Trophoblast cell (in vitro differentiated cells and primary cell): ENCODE data around the gene CNR2.

Source experiments
- DNase-seq, 2 donors: peaks; one replicate each; pipeline ENCODE4 v3.0.0-alpha.2; 2016
- H2AFZ ChIP-seq: 2 replicates; pipeline ENCODE4 v1.6.1; 2013; ENCODE audit warnings: low read length, moderate library complexity, mild to moderate bottlenecking; ENCODE audit not compliant: insufficient read depth, poor library complexity
- H2AK5ac ChIP-seq: 2 replicates; pipeline ENCODE4 v1.6.1; 2013; ENCODE audit warnings: mild to moderate bottlenecking, low read length
- H2BK120ac ChIP-seq: 2 replicates; pipeline ENCODE4 v1.6.1; 2013; ENCODE audit warnings: low read length, mild to moderate bottlenecking, moderate library complexity; ENCODE audit not compliant: insufficient read depth, poor library complexity
- H2BK12ac ChIP-seq: 2 replicates; pipeline ENCODE4 v1.6.1; 2013; ENCODE audit warnings: mild to moderate bottlenecking, low read length, moderate library complexity
- H2BK5ac ChIP-seq: 2 replicates; pipeline ENCODE4 v1.6.1; 2013; ENCODE audit warnings: low read length, low read depth, moderate library complexity, mild to moderate bottlenecking; ENCODE audit not compliant: poor library complexity
- H3K14ac ChIP-seq: 2 replicates; pipeline ENCODE4 v1.6.1; 2013; ENCODE audit warnings: mild to moderate bottlenecking, low read length
- H3K18ac ChIP-seq: 2 replicates; pipeline ENCODE4 v1.6.1; 2013; ENCODE audit warnings: mild to moderate bottlenecking, low read length
- H3K23ac ChIP-seq: 2 replicates; pipeline ENCODE4 v1.6.1; 2013; ENCODE audit warnings: low read length
- H3K27ac ChIP-seq: 2 replicates; pipeline ENCODE4 v1.5.1; 2013; ENCODE audit warnings: low read depth, mild to moderate bottlenecking, inconsistent platforms, low read length, moderate library complexity
- H3K27me3 ChIP-seq: 2 replicates; pipeline ENCODE4 v1.6.1; 2013; ENCODE audit warnings: inconsistent platforms, mild to moderate bottlenecking, low read length, moderate library complexity; ENCODE audit not compliant: insufficient read depth
- H3K36me3 ChIP-seq, 2 experiments: 1 replicate in 1 of 2; 2 replicates in 1 of 2; pipeline ENCODE4 v1.6.1; 2013; ENCODE audit warnings: low read length in 2 of 2, mild to moderate bottlenecking in 2 of 2, moderate library complexity in 1 of 2; ENCODE audit not compliant: insufficient read depth in 2 of 2, control insufficient read depth in 1 of 2
- H3K4ac ChIP-seq: 2 replicates; pipeline ENCODE4 v1.6.1; 2013; ENCODE audit warnings: low read depth, mild to moderate bottlenecking, low read length, moderate library complexity
- H3K4me1 ChIP-seq, 2 experiments: 1 replicate in 1 of 2; 2 replicates in 1 of 2; pipeline ENCODE4 v1.6.1; 2013; ENCODE audit warnings: low read length in 2 of 2, mild to moderate bottlenecking in 2 of 2, moderate library complexity in 1 of 2; ENCODE audit not compliant: insufficient read depth in 2 of 2, control insufficient read depth in 1 of 2
- H3K4me2 ChIP-seq: 2 replicates; pipeline ENCODE4 v1.6.1; 2013; ENCODE audit warnings: inconsistent platforms, mild to moderate bottlenecking, low read length, moderate library complexity
- H3K4me3 ChIP-seq: 2 replicates; pipeline ENCODE4 v1.5.1; 2013; ENCODE audit warnings: mild to moderate bottlenecking, low read depth, low read length, inconsistent platforms
- H3K79me1 ChIP-seq: one replicate; pipeline ENCODE4 v1.6.1; 2013; ENCODE audit warnings: low read length
- H3K79me2 ChIP-seq: 2 replicates; pipeline ENCODE4 v1.6.1; 2013; ENCODE audit warnings: low read length, mild to moderate bottlenecking; ENCODE audit not compliant: control insufficient read depth, insufficient read depth, poor library complexity
- H3K9ac ChIP-seq: 2 replicates; pipeline ENCODE4 v1.6.1; 2013; ENCODE audit warnings: mild to moderate bottlenecking, low read length
- H3K9me3 ChIP-seq: 2 replicates; pipeline ENCODE4 v1.6.1; 2013; ENCODE audit warnings: low read depth, mild to moderate bottlenecking, control low read depth, inconsistent platforms, low read length; ENCODE audit not compliant: insufficient read depth
- H4K12ac ChIP-seq: 2 replicates; pipeline ENCODE4 v1.6.1; 2013; ENCODE audit warnings: low read depth, mild to moderate bottlenecking, low read length, moderate library complexity
- H4K8ac ChIP-seq: 2 replicates; pipeline ENCODE4 v1.6.1; 2013; ENCODE audit warnings: low read depth, mild to moderate bottlenecking, low read length, moderate library complexity
- H4K91ac ChIP-seq: one replicate; pipeline ENCODE4 v1.6.1; 2013; ENCODE audit warnings: low read depth, mild to moderate bottlenecking, low read length, moderate library complexity
- WGBS: extraction: QIAGEN DNeasy Blood & Tissue Kit; methylation state at CpG from one replicate; pipeline ENCODE4 v1.1.7; 2013; ENCODE audit warnings: missing lambda C conversion rate; ENCODE audit not compliant: insufficient read length, insufficient coverage; ENCODE audit errors: extremely low coverage; 5-methylcytosine and 5-hydroxymethylcytosine counted together

The CNR2 gene

DNA sequence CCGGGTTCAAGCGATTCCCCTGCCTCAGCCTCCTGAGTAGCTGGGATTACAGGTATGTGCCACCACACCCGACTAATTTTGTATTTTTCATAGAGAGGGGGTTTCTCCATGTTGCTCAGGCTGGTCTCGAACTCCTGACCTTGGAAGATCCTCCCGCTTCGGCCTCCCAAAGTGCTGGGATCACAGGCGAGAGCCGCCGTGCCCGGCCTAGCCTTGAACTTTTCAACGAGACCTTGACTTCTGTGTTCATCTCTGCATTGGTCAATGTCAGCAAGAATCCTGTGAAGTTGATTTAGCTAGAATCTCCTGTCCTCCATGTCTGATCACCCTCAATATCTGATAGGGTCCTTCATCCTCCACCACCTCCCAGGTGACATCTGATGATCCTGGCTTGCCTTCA is 11.4 kb upstream of the CNR2 start:
- WGBS = no CpG with 5 or more reads among the region's 11 CpGs

DNA sequence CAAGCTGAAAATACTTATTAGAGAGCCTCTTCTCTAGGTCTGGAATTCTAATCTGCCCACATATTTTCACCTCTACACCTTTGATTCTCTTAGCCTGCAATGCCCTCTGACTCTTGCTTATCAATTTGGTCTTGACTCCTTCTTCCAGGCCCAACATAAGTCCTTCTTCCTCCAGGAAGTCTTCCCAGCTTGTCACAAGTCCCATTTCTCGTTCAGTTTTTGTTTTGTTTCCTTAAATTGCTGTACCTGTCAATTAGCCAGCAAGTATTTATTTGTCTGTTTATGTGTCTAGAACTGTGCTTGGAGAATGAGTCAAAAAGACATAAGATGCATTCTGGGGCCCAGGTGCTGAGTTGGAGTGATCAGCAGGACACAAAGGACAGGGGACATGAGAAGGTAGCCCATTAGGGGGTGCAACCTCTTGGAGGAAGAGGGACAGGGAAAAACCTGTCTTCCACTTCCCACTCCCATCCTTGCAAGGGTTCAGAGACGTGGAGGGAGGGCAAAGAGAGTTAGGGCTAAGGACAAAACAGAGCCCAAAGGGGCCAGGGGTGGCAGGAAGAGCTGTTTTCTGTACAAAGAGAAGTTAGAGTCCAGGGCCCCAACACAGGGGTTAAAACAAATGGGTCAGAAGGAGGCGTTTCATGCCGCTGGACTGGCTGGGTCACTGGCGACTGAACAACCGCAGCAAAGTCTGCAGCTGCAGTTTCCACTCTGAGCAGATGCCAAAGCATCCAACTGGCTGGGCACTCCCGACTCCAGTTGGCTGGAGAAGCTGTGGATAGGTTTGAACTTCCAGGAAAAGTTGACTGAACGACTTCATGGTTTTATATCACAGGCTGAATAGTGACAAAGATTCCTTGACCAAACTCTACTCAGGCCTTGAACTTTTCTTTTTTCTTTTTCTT is 10.7 kb upstream of the CNR2 start:
- H3K79me2 ChIP-seq = no peaks in the 10 kb centered on the region
- H3K18ac ChIP-seq = no peak overlapping the region
- H3K4me2 ChIP-seq = no peak overlapping the region
- H4K12ac ChIP-seq = no peak overlapping the region
- H3K4ac ChIP-seq = no peak overlapping the region
- H4K8ac ChIP-seq = no peak overlapping the region
- no peak overlapping the region for H3K23ac ChIP-seq
- H4K91ac ChIP-seq = no peak overlapping the region
- no peak overlapping the region for H3K4me3 ChIP-seq
- H2AFZ ChIP-seq = no peak overlapping the region
- no peaks in the 10 kb centered on the region for H3K9me3 ChIP-seq
- H3K14ac ChIP-seq = no peak overlapping the region
- no peaks in the 10 kb centered on the region for H3K79me1 ChIP-seq
- no peak for DNase-seq
- no peaks in the 10 kb centered on the region for H3K4me1 ChIP-seq
- no peaks in the 10 kb centered on the region for H3K36me3 ChIP-seq
- no peak overlapping the region for H2BK5ac ChIP-seq
- H3K9ac ChIP-seq = no peak overlapping the region
- H2BK12ac ChIP-seq = no peak overlapping the region
- no peak overlapping the region for H2AK5ac ChIP-seq
- no peak overlapping the region for H2BK120ac ChIP-seq
- no peaks in the 10 kb centered on the region for H3K27me3 ChIP-seq
- no peak overlapping the region for H3K27ac ChIP-seq
- no CpG with 5 or more reads among the region's 8 CpGs for WGBS

More for the DNA sequence above, 11.4 kb upstream of the CNR2 start:
- Histone ChIP-seq H2AFZ (no peak overlapping the region), H2BK5ac (no peak overlapping the region), H2AK5ac (no peak overlapping the region), H3K79me1 (no peaks in the 10 kb centered on the region), H3K23ac (no peak overlapping the region), H3K27me3 (no peaks in the 10 kb centered on the region), H4K12ac (no peak overlapping the region), H3K18ac (no peak overlapping the region), H3K4me1 (no peaks in the 10 kb centered on the region), H2BK120ac (no peak overlapping the region), H3K36me3 (no peaks in the 10 kb centered on the region), H4K8ac (no peak overlapping the region), H3K4me3 (no peak overlapping the region), H3K79me2 (no peaks in the 10 kb centered on the region), H4K91ac (no peak overlapping the region), H3K9me3 (no peaks in the 10 kb centered on the region), H3K9ac (no peak overlapping the region), H3K4me2 (no peak overlapping the region), H3K27ac (no peak overlapping the region), H2BK12ac (no peak overlapping the region), H3K14ac (no peak overlapping the region), H3K4ac (no peak overlapping the region)
- no peak for DNase-seq

DNA sequence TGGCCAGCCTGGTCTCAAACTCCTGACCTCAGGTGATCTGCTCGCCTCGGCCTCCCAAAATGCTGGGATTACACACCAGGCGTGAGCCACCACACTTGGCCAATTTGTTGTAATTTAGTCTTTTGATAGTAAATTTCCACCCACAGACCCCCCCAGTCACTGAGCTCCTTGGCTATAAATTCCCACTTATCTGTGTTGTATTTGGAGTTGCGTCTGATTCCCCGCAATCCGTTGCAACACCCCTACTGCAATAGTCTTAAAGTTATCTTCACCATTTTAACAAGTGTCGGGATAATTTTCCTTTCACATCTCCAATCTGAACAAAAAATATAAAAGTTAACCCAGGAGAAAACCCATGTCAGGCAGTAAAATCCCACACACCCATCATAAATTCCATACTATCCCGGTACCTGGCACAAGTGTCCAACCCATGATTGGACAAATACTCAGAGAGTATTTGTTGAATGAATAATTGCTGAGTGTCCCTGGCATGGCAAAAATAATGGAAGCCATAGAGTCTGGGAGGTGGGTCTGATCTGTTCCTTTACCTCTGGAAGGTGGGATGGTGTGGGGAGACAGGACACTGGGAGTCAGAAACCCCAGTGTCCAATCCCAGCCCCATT is 9.3 kb upstream of the CNR2 start:
- H2AFZ ChIP-seq = no peak overlapping the region
- H3K4ac ChIP-seq = no peak overlapping the region
- no peak overlapping the region for H2BK120ac ChIP-seq
- H3K4me2 ChIP-seq = no peak overlapping the region
- DNase-seq = no peak
- no peak overlapping the region for H3K9ac ChIP-seq
- H3K23ac ChIP-seq = no peak overlapping the region
- no peaks in the 10 kb centered on the region for H3K79me1 ChIP-seq
- H2BK12ac ChIP-seq = no peak overlapping the region
- no peaks in the 10 kb centered on the region for H3K27me3 ChIP-seq
- H3K14ac ChIP-seq = no peak overlapping the region
- no peaks in the 10 kb centered on the region for H3K4me1 ChIP-seq
- no peak overlapping the region for H4K12ac ChIP-seq
- H2BK5ac ChIP-seq = no peak overlapping the region
- H3K27ac ChIP-seq = no peak overlapping the region
- no peak overlapping the region for H3K4me3 ChIP-seq
- WGBS = no CpG with 5 or more reads among the region's 8 CpGs
- H3K36me3 ChIP-seq = no peaks in the 10 kb centered on the region
- no peak overlapping the region for H3K18ac ChIP-seq
- H3K79me2 ChIP-seq = no peaks in the 10 kb centered on the region
- H2AK5ac ChIP-seq = no peak overlapping the region
- no peak overlapping the region for H4K91ac ChIP-seq
- no peaks in the 10 kb centered on the region for H3K9me3 ChIP-seq
- H4K8ac ChIP-seq = no peak overlapping the region

DNA sequence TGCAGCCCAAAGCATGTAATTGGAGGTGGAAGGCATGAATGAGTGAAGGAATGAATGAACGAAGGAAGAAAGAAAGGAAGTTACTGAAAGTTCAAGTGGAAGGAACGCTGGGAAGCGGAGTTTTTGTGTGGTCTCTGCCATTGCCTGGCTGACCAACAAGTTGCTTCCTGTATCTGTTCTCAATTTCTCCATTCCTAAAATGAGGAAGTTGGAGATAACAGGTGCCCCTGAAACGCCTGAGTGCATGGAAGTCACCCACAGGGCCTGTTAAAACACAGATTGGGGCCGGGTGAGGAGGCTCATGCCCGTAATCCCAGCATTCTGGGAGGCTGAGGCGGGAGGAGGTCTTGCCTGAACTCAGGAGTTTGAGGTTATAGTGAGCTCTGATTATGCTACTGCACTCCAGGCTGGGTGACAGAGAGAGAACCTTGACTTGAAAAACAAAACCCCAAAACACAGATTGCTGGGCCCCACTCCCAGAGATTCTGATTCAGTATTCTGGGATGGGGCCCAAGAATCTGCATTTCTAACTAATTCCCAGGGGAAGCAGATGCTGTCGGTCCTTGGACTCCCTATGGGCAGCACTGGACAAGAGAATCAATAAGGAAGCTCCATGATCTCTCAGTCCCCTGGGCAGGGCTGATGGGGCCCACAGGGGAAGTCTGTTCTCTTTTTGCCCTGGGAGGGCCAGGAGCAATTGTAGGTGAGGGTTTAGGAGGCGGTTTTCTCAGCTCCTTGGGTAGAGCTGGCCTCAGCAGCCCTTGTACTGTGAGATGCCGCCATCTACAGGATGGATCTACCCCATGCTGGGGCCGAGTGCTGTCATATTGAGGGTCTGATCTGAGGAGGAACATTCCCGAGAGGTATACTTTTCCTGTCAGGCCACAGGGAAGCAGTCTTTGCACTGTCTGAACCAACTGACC is 3.3 kb upstream of the CNR2 start:
- Histone ChIP-seq H3K4me1 (no peaks in the 10 kb centered on the region), H3K9ac (no peak overlapping the region), H4K8ac (no peak overlapping the region), H3K18ac (no peak overlapping the region), H3K4ac (no peak overlapping the region), H2BK120ac (no peak overlapping the region), H3K79me1 (no peaks in the 10 kb centered on the region), H2BK5ac (no peak overlapping the region), H2BK12ac (no peak overlapping the region), H3K4me2 (no peak overlapping the region), H3K27me3 (no peaks in the 10 kb centered on the region), H3K36me3 (no peaks in the 10 kb centered on the region), H3K27ac (no peak overlapping the region), H2AK5ac (no peak overlapping the region), H3K79me2 (no peaks in the 10 kb centered on the region), H4K12ac (no peak overlapping the region), H3K23ac (no peak overlapping the region), H2AFZ (no peak overlapping the region), H3K9me3 (no peaks in the 10 kb centered on the region), H4K91ac (no peak overlapping the region), H3K4me3 (no peak overlapping the region), H3K14ac (no peak overlapping the region)
- 100% methylated on average over 1 of the region's 12 CpGs for WGBS
- DNase-seq = peak; percentile 77 to 82
